ENCODE results near the gene LARGE2.

DNA sequence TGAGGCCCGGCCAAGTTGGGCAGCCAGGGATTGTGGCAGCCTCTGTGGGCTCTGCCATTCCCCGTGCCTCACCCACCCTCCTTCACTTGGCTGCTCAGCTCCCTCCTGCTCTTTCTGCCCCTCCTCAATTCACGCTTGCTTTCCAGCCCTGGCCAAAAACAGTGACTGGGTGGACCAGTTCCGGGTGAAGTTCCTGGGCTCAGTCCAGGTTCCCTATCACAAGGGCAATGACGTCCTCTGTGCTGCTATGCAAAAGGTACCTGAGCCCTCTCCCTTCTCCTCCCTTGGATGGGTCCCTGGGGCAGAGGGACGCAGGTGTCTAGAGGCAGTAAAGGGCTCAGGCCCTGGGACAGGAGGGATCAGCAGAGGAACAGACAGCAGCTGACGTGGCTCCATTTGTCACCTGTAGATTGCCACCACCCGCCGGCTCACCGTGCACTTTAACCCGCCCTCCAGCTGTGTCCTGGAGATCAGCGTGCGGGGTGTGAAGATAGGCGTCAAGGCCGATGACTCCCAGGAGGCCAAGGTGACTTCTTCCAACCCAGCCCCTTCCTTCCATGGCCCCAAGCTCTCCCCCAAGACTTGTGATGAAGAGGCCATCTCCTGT lies 18.0 kb upstream of the LARGE2 start:
- TF ChIP-seq EZH2 (IDR thresholded peaks at IDR 0.05) (no peak), POLR2AphosphoS5 (IDR thresholded peaks at IDR 0.05; ENCODE audit: borderline replicate concordance, low read depth, low read length) (no peak), FOXP2 (optimal IDR thresholded peaks at IDR 0.05; ENCODE audit: control extremely low read depth, extremely low read length, insufficient read depth) (no peak)
